ENCODE results near the gene NME9. TPM values are rescaled to one million over a fixed set of nuclear protein-coding genes. Genes with fewer than 3 reads are reported as not detected.

Gene NME9
- total RNA-seq, 1 donor from 2014 or later = not detected

- H3K27me3 Mint-ChIP-seq = no peaks in the 10 kb centered on the region
- DNase-seq = no peak
- no peaks in the 10 kb centered on the region for H3K36me3 Mint-ChIP-seq (ENCODE audit: low read depth)
- H3K27ac Mint-ChIP-seq = no peak overlapping the region
- H3K4me1 Mint-ChIP-seq = peaks cover 4% of the 10 kb centered on the region
- H3K9me3 Mint-ChIP-seq = no peaks in the 10 kb centered on the region
- intact Hi-C loops (cut with micrococcal nuclease) = loop anchor here (5.0 to 10.0 kb wide), 2 partner anchors 267 to 580 kb away; no protein-coding TSS in a partner anchor
- no peak overlapping the region for H3K4me3 Mint-ChIP-seq
Measured at GRCh38 chr3:138334608-138335007, 5.0 kb upstream of the NME9 start.

- Mint-ChIP-seq H3K4me1 (peaks cover 16% of the 10 kb centered on the region), H3K9me3 (no peaks in the 10 kb centered on the region), H3K27me3 (no peaks in the 10 kb centered on the region), H3K36me3 (ENCODE audit: low read depth) (no peaks in the 10 kb centered on the region), H3K4me3 (no peak overlapping the region), H3K27ac (no peak overlapping the region)
- intact Hi-C loops (cut with micrococcal nuclease) = loop anchor here (5.0 to 10.0 kb wide), 2 partner anchors 265 to 582 kb away; no protein-coding TSS in a partner anchor
- DNase-seq = no peak
Measured at GRCh38 chr3:138332472-138333073, 2.9 kb upstream of the NME9 start.

- H3K4me3 Mint-ChIP-seq = no peak overlapping the region
- intact Hi-C loops (cut with micrococcal nuclease) = loop anchor here (5.0 to 10.0 kb wide), 2 partner anchors 264 to 583 kb away; no protein-coding TSS in a partner anchor
- DNase-seq = no peak
- H3K27ac Mint-ChIP-seq = no peak overlapping the region
- H3K4me1 Mint-ChIP-seq = peaks cover 17% of the 10 kb centered on the region
- no peaks in the 10 kb centered on the region for H3K36me3 Mint-ChIP-seq (ENCODE audit: low read depth)
- H3K27me3 Mint-ChIP-seq = no peaks in the 10 kb centered on the region
- H3K9me3 Mint-ChIP-seq = no peaks in the 10 kb centered on the region
Measured at GRCh38 chr3:138331143-138331894, 1.7 kb upstream of the NME9 start.

- Mint-ChIP-seq H3K4me3 (peak overlapping the region; percentile 91), H3K4me1 (peaks cover 18% of the 10 kb centered on the region), H3K9me3 (no peaks in the 10 kb centered on the region), H3K27ac (peak overlapping the region; percentile 48), H3K36me3 (ENCODE audit: low read depth) (no peaks in the 10 kb centered on the region), H3K27me3 (no peaks in the 10 kb centered on the region)
- DNase-seq = no peak
- intact Hi-C loops (cut with micrococcal nuclease) = loop anchor here (1.0 to 10.0 kb wide), 3 partner anchors 143 to 585 kb away; partner anchors contain the start of gene ARMC8
Measured at GRCh38 chr3:138329984-138330293, 288 bp upstream of the NME9 start.

- intact Hi-C loops (cut with micrococcal nuclease) = no loop called here
- Mint-ChIP-seq H3K4me3 (peak overlapping the region; percentile 66), H3K4me1 (peaks cover 29% of the 10 kb centered on the region), H3K27ac (no peak overlapping the region), H3K9me3 (no peaks in the 10 kb centered on the region), H3K27me3 (no peaks in the 10 kb centered on the region), H3K36me3 (ENCODE audit: low read depth) (no peaks in the 10 kb centered on the region)
- no peak for DNase-seq
Measured at GRCh38 chr3:138328341-138328740, 1.3 kb downstream of the NME9 start.

- intact Hi-C loops (cut with micrococcal nuclease) = no loop called here
- no peaks in the 10 kb centered on the region for H3K36me3 Mint-ChIP-seq (ENCODE audit: low read depth)
- peaks cover 30% of the 10 kb centered on the region for H3K4me1 Mint-ChIP-seq
- no peak for DNase-seq
- H3K4me3 Mint-ChIP-seq = no peak overlapping the region
- no peak overlapping the region for H3K27ac Mint-ChIP-seq
- no peaks in the 10 kb centered on the region for H3K27me3 Mint-ChIP-seq
- H3K9me3 Mint-ChIP-seq = no peaks in the 10 kb centered on the region
Measured at GRCh38 chr3:138327831-138328230, 1.8 kb downstream of the NME9 start.

- intact Hi-C loops (cut with micrococcal nuclease) = no loop called here
Measured at GRCh38 chr3:138326866-138327595, 2.6 kb downstream of the NME9 start.

GRCh38 chr3:138325990-138326389, 3.7 kb downstream of the NME9 start:
- Mint-ChIP-seq H3K27me3 (no peaks in the 10 kb centered on the region), H3K4me3 (no peak overlapping the region), H3K27ac (no peak overlapping the region), H3K36me3 (ENCODE audit: low read depth) (no peaks in the 10 kb centered on the region), H3K9me3 (no peaks in the 10 kb centered on the region), H3K4me1 (peaks cover 34% of the 10 kb centered on the region)
- no peak for DNase-seq
- intact Hi-C loops (cut with micrococcal nuclease) = no loop called here

More at GRCh38 chr3:138326866-138327595, 2.6 kb downstream of the NME9 start:
- H3K36me3 Mint-ChIP-seq (ENCODE audit: low read depth) = no peaks in the 10 kb centered on the region
- no peak overlapping the region for H3K4me3 Mint-ChIP-seq
- H3K27me3 Mint-ChIP-seq = no peaks in the 10 kb centered on the region
- no peaks in the 10 kb centered on the region for H3K9me3 Mint-ChIP-seq
- no peak for DNase-seq
- no peak overlapping the region for H3K27ac Mint-ChIP-seq
- H3K4me1 Mint-ChIP-seq = peaks cover 30% of the 10 kb centered on the region

- Mint-ChIP-seq H3K4me1 (peaks cover 31% of the 10 kb centered on the region), H3K27me3 (no peaks in the 10 kb centered on the region), H3K4me3 (no peak overlapping the region), H3K36me3 (ENCODE audit: low read depth) (no peaks in the 10 kb centered on the region), H3K27ac (no peak overlapping the region), H3K9me3 (no peaks in the 10 kb centered on the region)
- intact Hi-C loops (cut with micrococcal nuclease) = no loop called here
- no peak for DNase-seq
Measured at GRCh38 chr3:138323971-138324370, 5.7 kb downstream of the NME9 start.

GRCh38 chr3:138317687-138318086, 12.0 kb downstream of the NME9 start:
- H3K27ac Mint-ChIP-seq = no peak overlapping the region
- H3K9me3 Mint-ChIP-seq = no peaks in the 10 kb centered on the region
- H3K27me3 Mint-ChIP-seq = peaks cover 2% of the 10 kb centered on the region
- H3K36me3 Mint-ChIP-seq (ENCODE audit: low read depth) = no peaks in the 10 kb centered on the region
- peaks cover 7% of the 10 kb centered on the region for H3K4me1 Mint-ChIP-seq
- no peak overlapping the region for H3K4me3 Mint-ChIP-seq
- intact Hi-C loops (cut with micrococcal nuclease) = no loop called here
- no peak for DNase-seq

- DNase-seq = no peak
- H3K27ac Mint-ChIP-seq = no peak overlapping the region
- no peaks in the 10 kb centered on the region for H3K36me3 Mint-ChIP-seq (ENCODE audit: low read depth)
- intact Hi-C loops (cut with micrococcal nuclease) = no loop called here
- peaks cover 9% of the 10 kb centered on the region for H3K27me3 Mint-ChIP-seq
- H3K4me3 Mint-ChIP-seq = no peak overlapping the region
- H3K4me1 Mint-ChIP-seq = no peaks in the 10 kb centered on the region
- H3K9me3 Mint-ChIP-seq = peaks cover 10% of the 10 kb centered on the region
Measured at GRCh38 chr3:138314751-138315150, 14.9 kb downstream of the NME9 start.

GRCh38 chr3:138310494-138310893, 19.2 kb downstream of the NME9 start:
- Mint-ChIP-seq H3K4me1 (no peaks in the 10 kb centered on the region), H3K27me3 (peaks cover 9% of the 10 kb centered on the region), H3K9me3 (peaks cover 23% of the 10 kb centered on the region), H3K27ac (no peak overlapping the region), H3K36me3 (ENCODE audit: low read depth) (peaks cover 8% of the 10 kb centered on the region), H3K4me3 (no peak overlapping the region)
- DNase-seq = no peak
- intact Hi-C loops (cut with micrococcal nuclease) = no loop called here

- peaks cover 8% of the 10 kb centered on the region for H3K36me3 Mint-ChIP-seq (ENCODE audit: low read depth)
Measured at GRCh38 chr3:138308783-138309182, 20.9 kb downstream of the NME9 start.

GRCh38 chr3:138307899-138308298, 21.8 kb downstream of the NME9 start:
- Mint-ChIP-seq H3K27me3 (peaks cover 7% of the 10 kb centered on the region), H3K36me3 (ENCODE audit: low read depth) (peaks cover 8% of the 10 kb centered on the region), H3K4me1 (no peaks in the 10 kb centered on the region), H3K9me3 (peaks cover 23% of the 10 kb centered on the region), H3K4me3 (no peak overlapping the region), H3K27ac (no peak overlapping the region)
- DNase-seq = no peak
- intact Hi-C loops (cut with micrococcal nuclease) = no loop called here

More at GRCh38 chr3:138308783-138309182, 20.9 kb downstream of the NME9 start:
- Mint-ChIP-seq H3K27ac (no peak overlapping the region), H3K4me3 (no peak overlapping the region), H3K27me3 (peaks cover 7% of the 10 kb centered on the region), H3K4me1 (no peaks in the 10 kb centered on the region), H3K9me3 (peaks cover 23% of the 10 kb centered on the region)
- intact Hi-C loops (cut with micrococcal nuclease) = no loop called here
- no peak for DNase-seq
